GM21723 (cell line): ENCODE results near the gene MN1.

Source experiments
- ATAC-seq: cut with Tn5 transposase; IDR thresholded peaks from one replicate; pipeline ENCODE4 v1.9.1; 2021; ENCODE audit warnings: mild to moderate bottlenecking, moderate library complexity; ENCODE audit not compliant: unreplicated experiment

MN1 gene

GRCh38 chr22:27719036-27719347, 82.6 kb downstream of the MN1 start:
- no peak for ATAC-seq

GRCh38 chr22:27718186-27719035, 83.1 kb downstream of the MN1 start:
- ATAC-seq, result no peak

GRCh38 chr22:27717094-27717493, 84.5 kb downstream of the MN1 start:
- ATAC-seq, result no peak

GRCh38 chr22:27716074-27716473, 85.5 kb downstream of the MN1 start:
- ATAC-seq, result no peak

- ATAC-seq, result no peak
Observed at GRCh38 chr22:27715106-27715505, 86.5 kb downstream of the MN1 start.

- ATAC-seq, result no peak
Observed at GRCh38 chr22:27714068-27714467, 87.5 kb downstream of the MN1 start.

GRCh38 chr22:27713461-27713860, 88.1 kb downstream of the MN1 start:
- no peak for ATAC-seq

- ATAC-seq, result no peak
Observed at GRCh38 chr22:27711756-27712155, 89.8 kb downstream of the MN1 start.

- ATAC-seq, result no peak
Observed at GRCh38 chr22:27711012-27711411, 90.5 kb downstream of the MN1 start.

GRCh38 chr22:27709919-27710675, 91.5 kb downstream of the MN1 start:
- ATAC-seq, result no peak

- ATAC-seq, result no peak
Observed at GRCh38 chr22:27706489-27706888, 95.1 kb downstream of the MN1 start.

GRCh38 chr22:27705408-27706080, 96.0 kb downstream of the MN1 start:
- ATAC-seq, result no peak

- ATAC-seq, result no peak
Observed at GRCh38 chr22:27704581-27704980, 97.0 kb downstream of the MN1 start.

- no peak for ATAC-seq
Observed at GRCh38 chr22:27699383-27700019, 102.1 kb downstream of the MN1 start.

GRCh38 chr22:27698813-27699212, 102.7 kb downstream of the MN1 start:
- no peak for ATAC-seq
